ENCODE results near the gene BNIP1. TPM values are rescaled to one million over a fixed set of nuclear protein-coding genes. Genes with fewer than 3 reads are reported as not detected.
"Not testable (repeated sequence)": the region's sequence is repeated elsewhere in the genome, so short reads cannot be mapped to it uniquely, and the experiment has no call there.

Gene BNIP1
- total RNA-seq, 4 donors from 2014 or later = 4.8 to 8.6 (median 5.5) TPM

DNA sequence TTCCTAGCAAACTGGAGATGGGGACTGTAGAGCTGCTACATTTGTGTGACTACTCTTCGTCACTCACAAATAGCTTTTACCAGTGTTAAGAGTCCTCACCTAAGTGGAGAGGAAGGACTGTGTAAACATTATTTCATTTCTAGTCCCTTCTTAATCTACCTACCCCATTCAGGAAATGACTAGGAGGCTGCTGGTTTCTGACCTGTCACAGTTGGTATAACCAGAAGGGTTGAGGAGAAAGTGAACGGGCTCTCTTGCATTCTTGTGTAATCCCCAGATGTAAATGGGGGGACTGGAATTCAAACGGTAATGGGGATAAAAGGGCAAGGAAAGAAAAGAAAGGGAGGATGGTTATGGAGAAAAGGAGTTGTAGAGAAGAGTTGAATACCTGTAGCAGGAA lies 35.4 kb upstream of the BNIP1 start:
- no peak overlapping the region for H3K4me3 ChIP-seq (ENCODE audit: low read depth, poor library complexity, severe bottlenecking)
- no peak for DNase-seq (ENCODE audit: low spot score in 2 of 2)
- intact Hi-C loops (cut with DNase I; ENCODE audit: low total_unique reads) = no loop called here
- no peak for TF ChIP-seq POLR2A (IDR thresholded peaks at IDR 0.05)
- TF ChIP-seq, protein P1, sequence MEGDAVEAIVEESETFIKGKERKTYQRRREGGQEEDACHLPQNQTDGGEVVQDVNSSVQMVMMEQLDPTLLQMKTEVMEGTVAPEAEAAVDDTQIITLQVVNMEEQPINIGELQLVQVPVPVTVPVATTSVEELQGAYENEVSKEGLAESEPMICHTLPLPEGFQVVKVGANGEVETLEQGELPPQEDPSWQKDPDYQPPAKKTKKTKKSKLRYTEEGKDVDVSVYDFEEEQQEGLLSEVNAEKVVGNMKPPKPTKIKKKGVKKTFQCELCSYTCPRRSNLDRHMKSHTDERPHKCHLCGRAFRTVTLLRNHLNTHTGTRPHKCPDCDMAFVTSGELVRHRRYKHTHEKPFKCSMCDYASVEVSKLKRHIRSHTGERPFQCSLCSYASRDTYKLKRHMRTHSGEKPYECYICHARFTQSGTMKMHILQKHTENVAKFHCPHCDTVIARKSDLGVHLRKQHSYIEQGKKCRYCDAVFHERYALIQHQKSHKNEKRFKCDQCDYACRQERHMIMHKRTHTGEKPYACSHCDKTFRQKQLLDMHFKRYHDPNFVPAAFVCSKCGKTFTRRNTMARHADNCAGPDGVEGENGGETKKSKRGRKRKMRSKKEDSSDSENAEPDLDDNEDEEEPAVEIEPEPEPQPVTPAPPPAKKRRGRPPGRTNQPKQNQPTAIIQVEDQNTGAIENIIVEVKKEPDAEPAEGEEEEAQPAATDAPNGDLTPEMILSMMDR (IDR thresholded peaks at IDR 0.05) = no peak
- 70 to 74% methylated on average over 3 of the region's 3 CpGs for WGBS, 2 donors

DNA sequence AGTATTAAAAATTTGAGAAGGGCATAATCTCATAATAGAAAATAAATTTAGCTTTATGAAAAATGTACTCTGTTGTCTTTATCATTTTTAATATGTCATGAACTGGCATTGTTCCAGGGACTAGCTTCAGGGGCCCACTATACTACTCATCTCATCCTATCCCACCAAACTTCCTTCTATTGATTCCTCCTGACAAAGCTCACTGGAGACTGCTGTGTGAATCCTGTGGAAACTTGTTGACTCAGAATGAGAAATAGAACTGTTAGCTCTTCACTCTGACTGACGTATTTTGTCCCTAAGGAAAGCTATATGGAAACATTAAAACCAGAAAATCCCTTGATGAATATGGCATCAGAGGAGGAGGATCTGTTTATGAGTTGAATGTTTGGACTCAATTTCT lies 29.8 kb upstream of the BNIP1 start:
- intact Hi-C loops (cut with DNase I; ENCODE audit: low total_unique reads) = no loop called here
- TF ChIP-seq POLR2A (IDR thresholded peaks at IDR 0.05) = no peak
- TF ChIP-seq, protein P1 (IDR thresholded peaks at IDR 0.05) = no peak
- no peak for DNase-seq (ENCODE audit: low spot score in 2 of 2)
- no peak overlapping the region for H3K4me3 ChIP-seq (ENCODE audit: low read depth, poor library complexity, severe bottlenecking)
- 89 to 100% methylated on average over 1 of the region's 1 CpG for WGBS, 2 donors

DNA sequence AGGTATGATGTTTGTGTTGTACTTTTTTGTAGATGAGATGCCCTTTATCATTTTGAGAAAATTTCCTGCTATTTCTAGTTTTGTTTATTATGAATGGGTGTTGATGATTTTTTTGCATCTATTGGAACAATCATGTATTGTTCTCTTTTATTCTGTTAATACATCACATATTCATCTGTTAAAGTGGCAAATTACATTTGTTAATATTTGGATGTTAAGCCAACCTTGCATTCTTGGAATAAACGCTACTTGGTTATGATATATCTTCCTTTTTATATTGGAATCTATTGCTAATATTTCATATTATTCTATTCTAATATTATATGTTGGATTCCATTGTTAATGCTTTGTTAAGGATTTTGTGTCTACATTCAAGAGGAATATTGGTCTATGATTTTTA lies 24.6 kb upstream of the BNIP1 start:
- WGBS, 2 donors = 92 to 100% methylated on average over 1 of the region's 1 CpG
- DNase-seq (ENCODE audit: low spot score in 2 of 2) = no peak
- H3K4me3 ChIP-seq (ENCODE audit: low read depth, poor library complexity, severe bottlenecking) = no peak overlapping the region
- TF ChIP-seq POLR2A (IDR thresholded peaks at IDR 0.05) = no peak
- TF ChIP-seq, protein P1 (IDR thresholded peaks at IDR 0.05) = no peak
- intact Hi-C loops (cut with DNase I; ENCODE audit: low total_unique reads) = no loop called here

DNA sequence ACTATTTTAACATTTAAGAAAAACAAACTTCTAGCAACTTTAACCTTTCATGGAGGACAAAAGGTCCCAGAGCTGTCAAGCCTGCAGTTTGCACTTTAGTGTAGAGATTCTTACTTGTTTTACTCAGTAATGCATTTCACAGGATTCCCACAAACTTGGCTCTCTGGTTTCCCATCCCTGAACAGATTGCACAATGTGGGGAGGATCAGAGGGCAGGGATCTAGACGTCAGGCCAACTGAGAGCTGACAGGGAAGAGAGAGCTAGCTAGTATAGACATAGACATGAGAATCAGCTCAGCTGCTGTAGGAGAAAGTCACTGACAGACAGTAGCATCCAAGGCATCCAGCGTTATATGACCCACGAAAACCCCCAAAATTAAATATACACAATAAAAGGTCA lies 20.9 kb upstream of the BNIP1 start:
- TF ChIP-seq, protein P1 (IDR thresholded peaks at IDR 0.05) = no peak
- TF ChIP-seq POLR2A (IDR thresholded peaks at IDR 0.05) = no peak
- intact Hi-C loops (cut with DNase I; ENCODE audit: low total_unique reads) = no loop called here

DNA sequence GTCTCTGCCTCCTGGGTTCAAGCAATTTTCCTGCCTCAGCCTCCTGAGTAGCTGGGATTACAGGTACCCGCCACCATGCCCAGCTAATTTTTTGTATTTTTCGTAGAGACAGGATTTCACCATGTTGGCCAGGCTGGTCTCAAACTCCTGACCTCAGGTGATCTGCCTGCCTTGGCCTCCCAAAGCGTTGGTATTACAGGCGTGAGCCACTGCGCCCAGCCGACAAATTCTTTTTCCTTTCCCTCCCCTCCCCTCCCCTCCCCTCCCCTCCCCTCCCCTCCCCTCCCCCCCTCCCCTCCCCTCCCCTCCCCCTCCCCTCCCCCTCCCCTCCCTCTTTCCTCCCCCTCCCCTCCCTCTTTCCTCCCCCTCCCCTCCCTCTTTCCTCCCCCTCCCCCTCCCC lies 12.2 kb upstream of the BNIP1 start:
- DNase-seq (ENCODE audit: low spot score in 2 of 2); intact Hi-C loops (cut with DNase I; ENCODE audit: low total_unique reads); H3K4me3 ChIP-seq (ENCODE audit: low read depth, poor library complexity, severe bottlenecking): not testable (repeated sequence)
- 90 to 95% methylated on average over 6 of the region's 6 CpGs for WGBS, 2 donors

More for the DNA sequence above, 20.9 kb upstream of the BNIP1 start:
- 69 to 78% methylated on average over 3 of the region's 3 CpGs for WGBS, 2 donors
- no peak overlapping the region for H3K4me3 ChIP-seq (ENCODE audit: low read depth, poor library complexity, severe bottlenecking)
- no peak for DNase-seq (ENCODE audit: low spot score in 2 of 2)

DNA sequence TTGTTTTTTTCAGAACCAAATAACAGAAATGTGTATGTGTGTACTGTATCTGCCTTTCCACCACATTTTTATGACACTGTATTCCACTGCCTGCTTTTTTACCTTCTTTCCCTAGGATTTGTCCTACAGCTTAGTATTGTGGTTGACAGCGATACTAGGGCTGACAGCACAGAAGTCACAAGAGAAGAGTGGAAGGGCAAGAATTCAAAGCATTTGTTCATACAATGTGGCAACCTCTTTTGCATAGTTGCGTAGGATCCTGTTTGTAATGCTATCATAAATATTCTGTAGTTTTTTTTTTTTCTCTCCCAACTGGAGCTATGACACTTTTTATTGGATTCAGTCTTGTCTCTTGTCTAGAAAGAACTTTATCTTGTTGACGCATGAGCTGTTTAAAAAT lies 5.6 kb upstream of the BNIP1 start:
- no peak overlapping the region for H3K4me3 ChIP-seq (ENCODE audit: low read depth, poor library complexity, severe bottlenecking)
- no peak for DNase-seq (ENCODE audit: low spot score in 2 of 2)
- 91 to 93% methylated on average over 3 of the region's 3 CpGs for WGBS, 2 donors
- TF ChIP-seq POLR2A (IDR thresholded peaks at IDR 0.05) = no peak
- TF ChIP-seq, protein P1 (IDR thresholded peaks at IDR 0.05) = no peak
- intact Hi-C loops (cut with DNase I; ENCODE audit: low total_unique reads) = no loop called here
